Putamen (tissue), 1 donor: ENCODE results near the gene SPATA31D4.
"Not testable (repeated sequence)": the region's sequence is repeated elsewhere in the genome, so short reads cannot be mapped to it uniquely, and the experiment has no call there.

Source experiments
- DNase-seq: peaks from one replicate; pipeline ENCODE4 v3.0.0-alpha.2; 2016; ENCODE audit warnings: low spot score

The SPATA31D4 gene

GRCh38 chr9:81928305-81928704 lies at the start of gene SPATA31D4:
TSS of gene SPATA31D4 (plus strand) at chr9:81928428. CDS start at chr9:81928514, 86 bp downstream.
- not testable (repeated sequence) for DNase-seq

GRCh38 chr9:81878530-81878929 lies 49.7 kb upstream of the SPATA31D4 start:
- no peak for DNase-seq

GRCh38 chr9:81879501-81879916 lies 48.7 kb upstream of the SPATA31D4 start:
- no peak for DNase-seq

GRCh38 chr9:81885602-81886001 lies 42.6 kb upstream of the SPATA31D4 start:
- DNase-seq = no peak

- no peak for DNase-seq
These were observed 41.6 kb upstream of the SPATA31D4 start for GRCh38 chr9:81886665-81887064.

GRCh38 chr9:81890104-81890503 lies 38.1 kb upstream of the SPATA31D4 start:
- DNase-seq = no peak

GRCh38 chr9:81892440-81892839 lies 35.8 kb upstream of the SPATA31D4 start:
- no peak for DNase-seq

- no peak for DNase-seq
These were observed 34.3 kb upstream of the SPATA31D4 start for GRCh38 chr9:81893929-81894328.

- DNase-seq = no peak
These were observed 33.3 kb upstream of the SPATA31D4 start for GRCh38 chr9:81894891-81895290.

GRCh38 chr9:81896070-81896469 lies 32.2 kb upstream of the SPATA31D4 start:
- DNase-seq = no peak

GRCh38 chr9:81898851-81899250 lies 29.4 kb upstream of the SPATA31D4 start:
- DNase-seq = no peak

GRCh38 chr9:81902196-81902595 lies 26.0 kb upstream of the SPATA31D4 start:
- DNase-seq = no peak

- DNase-seq = no peak
These were observed 25.6 kb upstream of the SPATA31D4 start for GRCh38 chr9:81902626-81903025.

- no peak for DNase-seq
These were observed 21.6 kb upstream of the SPATA31D4 start for GRCh38 chr9:81906671-81907070.

GRCh38 chr9:81912135-81912534 lies 16.1 kb upstream of the SPATA31D4 start:
- no peak for DNase-seq

- DNase-seq = no peak
These were observed 12.3 kb upstream of the SPATA31D4 start for GRCh38 chr9:81915801-81916505.

- not testable (repeated sequence) for DNase-seq
These were observed 9.7 kb upstream of the SPATA31D4 start for GRCh38 chr9:81918507-81918906.

GRCh38 chr9:81930147-81930546 lies 1.9 kb downstream of the SPATA31D4 start:
- DNase-seq = not testable (repeated sequence)

- DNase-seq = not testable (repeated sequence)
These were observed 5.3 kb downstream of the SPATA31D4 start for GRCh38 chr9:81933547-81933946.

- DNase-seq = not testable (repeated sequence)
These were observed 15.2 kb downstream of the SPATA31D4 start, which contains the start of gene SPATA31D3 for GRCh38 chr9:81943393-81943792. TSS of gene SPATA31D3 (plus strand) at chr9:81943500. CDS start at chr9:81943586, 86 bp downstream.

- DNase-seq = not testable (repeated sequence)
These were observed 20.4 kb downstream of the SPATA31D4 start for GRCh38 chr9:81948650-81949049.

- no peak for DNase-seq
These were observed 24.9 kb downstream of the SPATA31D4 start for GRCh38 chr9:81953096-81953495.

- no peak for DNase-seq
These were observed 27.4 kb downstream of the SPATA31D4 start for GRCh38 chr9:81955625-81956024.
